BJ (cell line): ENCODE data around the gene KLHL40. TPM values are rescaled to one million over a fixed set of nuclear protein-coding genes. Genes with fewer than 3 reads are reported as not detected.

Experiments
- CTCF ChIA-PET: fragments of 350-600 bp; formaldehyde crosslinking; extraction: SDS; loops from one replicate; lab custom pipeline; 2021; ENCODE audit warnings: antibody characterized with exemption, inconsistent platforms; lab: Yijun Ruan, JAX
- POLR2A ChIA-PET: fragments of 300-600 bp; sonication (Branson Sonifier 250); formaldehyde crosslinking; extraction: SDS; loops from one replicate; lab custom pipeline; 2021; ENCODE audit warnings: antibody characterized with exemption; lab: Charles Lee
- DNase-seq: peaks from one replicate; pipeline ENCODE4 v3.0.0-alpha.2; 2011; ENCODE audit warnings: low read depth
- H3K27me3 ChIP-seq: 2 replicates; pipeline ENCODE4 v1.6.0; 2011; ENCODE audit warnings: low read length; ENCODE audit not compliant: control insufficient read depth, insufficient read depth
- H3K36me3 ChIP-seq: 2 replicates; pipeline ENCODE4 v1.5.1; 2011; ENCODE audit warnings: low read length; ENCODE audit not compliant: control insufficient read depth, insufficient read depth
- H3K4me3 ChIP-seq: 2 replicates; pipeline ENCODE4 v1.5.1; 2011; ENCODE audit warnings: low read depth, mild to moderate bottlenecking, control low read depth, low read length
- CTCF ChIP-seq: IDR thresholded peaks from 2 replicates; pipeline ENCODE4 v1.5.1; 2011; ENCODE audit warnings: low read depth, mild to moderate bottlenecking, control low read depth, inconsistent platforms, low read length, moderate library complexity; ENCODE audit not compliant: insufficient read depth
- polyA plus RNA-seq: library from polyadenylated mRNA; depleted of rRNA; stranded (reverse); fragments of >200 nt; gene quantifications from 2 replicates; pipeline ENCODE4 v1.2.3, GENCODE V29; 2011

KLHL40 gene
- polyA plus RNA-seq, 1 experiment, result not detected

- no peak for TF ChIP-seq CTCF
- ChIA-PET CTCF (no interaction called here), POLR2A (interaction anchor here (0.6 kb wide), 1 partner anchor 913 kb away, joined by 3 read pairs; no protein-coding TSS in a partner anchor)
- H3K4me3 ChIP-seq, result no peak overlapping the region
- no peak for DNase-seq
- H3K36me3 ChIP-seq, result no peaks in the 10 kb centered on the region
- H3K27me3 ChIP-seq, result peaks cover 12% of the 10 kb centered on the region
Measured at GRCh38 chr3:42685891-42686820, 819 bp downstream of the KLHL40 start.

DNA sequence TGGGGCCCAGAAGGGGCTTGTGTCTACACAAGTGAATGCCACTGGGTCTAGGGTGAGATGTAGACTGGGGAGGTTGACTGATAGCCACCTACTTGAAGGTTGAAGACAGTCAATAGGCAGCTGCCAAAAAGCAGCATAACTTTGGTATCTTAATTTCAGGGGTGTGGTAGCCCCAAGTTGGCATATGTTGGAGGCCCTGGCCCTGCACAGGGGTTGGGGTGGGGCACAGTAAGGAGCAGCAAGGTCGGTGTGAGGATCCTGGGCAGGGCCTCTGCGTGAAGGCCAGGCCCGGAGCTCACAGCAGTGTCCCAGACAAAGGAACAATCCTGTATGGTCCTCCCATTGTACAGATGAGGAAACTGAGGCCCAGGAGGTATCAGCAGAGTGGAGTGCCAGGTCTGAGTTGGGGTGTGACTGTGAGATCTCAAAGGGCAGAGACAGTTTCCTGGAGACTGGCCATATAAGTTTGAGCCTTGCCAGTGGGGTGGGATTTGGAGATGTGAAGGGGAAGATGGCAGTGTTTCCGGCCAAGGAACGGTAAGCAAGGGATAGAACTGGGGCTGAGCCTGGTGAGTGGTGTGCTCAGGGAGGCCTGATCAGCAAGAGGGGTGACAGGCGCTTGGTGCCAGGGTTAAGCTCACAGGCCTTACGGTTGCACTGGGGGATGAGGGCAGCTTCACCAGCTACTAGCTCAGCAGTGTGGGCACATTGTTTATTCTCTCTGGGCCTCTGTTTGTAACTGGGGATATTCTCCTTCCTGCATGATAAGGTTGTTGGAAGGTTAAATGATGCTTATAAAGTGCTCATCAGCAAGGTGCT is 1.7 kb downstream of the KLHL40 start:
- no peak for DNase-seq
- no peak for TF ChIP-seq CTCF
- POLR2A ChIA-PET, result no interaction called here
- no peak overlapping the region for H3K4me3 ChIP-seq
- H3K27me3 ChIP-seq, result peaks cover 15% of the 10 kb centered on the region
- CTCF ChIA-PET, result no interaction called here
- H3K36me3 ChIP-seq, result no peaks in the 10 kb centered on the region

DNA sequence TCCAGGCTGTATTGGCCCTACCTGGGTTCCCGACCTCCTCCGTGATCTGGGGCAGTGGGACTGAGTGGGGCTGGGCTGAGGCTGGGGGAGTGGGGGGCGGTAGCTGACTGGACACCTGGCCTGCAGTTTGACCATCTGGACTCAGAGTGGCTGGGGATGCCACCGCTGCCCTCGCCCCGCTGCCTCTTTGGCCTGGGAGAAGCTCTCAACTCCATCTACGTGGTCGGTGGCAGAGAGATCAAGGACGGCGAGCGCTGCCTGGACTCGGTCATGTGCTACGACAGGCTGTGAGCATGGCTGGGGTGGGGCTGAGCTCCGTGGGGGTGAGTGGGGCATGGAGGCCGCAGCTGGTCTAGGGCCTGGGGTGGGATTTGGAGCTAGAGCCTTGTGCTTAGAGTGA is 2.7 kb downstream of the KLHL40 start:
- Histone ChIP-seq H3K4me3 (no peak overlapping the region), H3K36me3 (no peaks in the 10 kb centered on the region), H3K27me3 (peaks cover 16% of the 10 kb centered on the region)
- CTCF ChIA-PET, result no interaction called here
- TF ChIP-seq CTCF, result no peak
- POLR2A ChIA-PET, result no interaction called here
- DNase-seq, result no peak

- POLR2A ChIA-PET, result no interaction called here
- DNase-seq, result no peak
Measured at GRCh38 chr3:42688487-42689420, 3.4 kb downstream of the KLHL40 start.

More at GRCh38 chr3:42688487-42689420, 3.4 kb downstream of the KLHL40 start:
- H3K27me3 ChIP-seq, result peaks cover 16% of the 10 kb centered on the region
- no peaks in the 10 kb centered on the region for H3K36me3 ChIP-seq
- no peak for TF ChIP-seq CTCF
- CTCF ChIA-PET, result no interaction called here
- H3K4me3 ChIP-seq, result no peak overlapping the region
